PFSK-1 (cell line): ENCODE measurements around the gene SUFU.

Experiments
- FOXP2 ChIP-seq: optimal IDR thresholded peaks from 2 replicates; pipeline ENCODE3; 2011; ENCODE audit warnings: borderline replicate concordance, control low read depth, inconsistent platforms; ENCODE audit not compliant: insufficient read depth; ENCODE audit errors: extremely low read length, extremely low read depth
- POLR2AphosphoS5 ChIP-seq: IDR thresholded peaks from 2 replicates; pipeline ENCODE4 v1.6.1; 2012; ENCODE audit warnings: low read depth, mild to moderate bottlenecking, control low read depth, low read length, moderate library complexity
- SIN3A ChIP-seq: IDR thresholded peaks from 2 replicates; pipeline ENCODE4 v1.6.1; 2012; ENCODE audit warnings: mild to moderate bottlenecking, low read length, moderate library complexity, borderline replicate concordance; ENCODE audit not compliant: insufficient read depth

DNA sequence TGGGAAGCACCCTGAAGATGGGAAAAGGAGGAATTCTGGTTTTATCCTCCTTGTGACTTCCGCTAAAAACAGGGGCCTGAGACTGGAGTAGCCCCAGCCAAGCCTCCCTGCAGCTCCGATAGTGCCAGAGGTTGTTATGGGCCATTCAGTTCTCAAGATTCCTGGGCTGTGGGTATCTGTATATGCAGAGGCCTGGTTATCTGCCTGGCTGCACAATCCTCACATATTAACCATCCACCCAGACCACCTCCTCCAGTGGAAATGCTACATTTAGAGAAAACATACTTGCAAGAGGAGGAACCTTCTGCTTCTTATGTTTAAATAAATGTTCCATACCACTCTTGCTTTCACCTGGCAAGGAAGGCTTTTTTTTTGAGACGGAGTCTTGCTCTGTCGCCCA is 175.8 kb downstream of the SUFU start:
- TF ChIP-seq POLR2AphosphoS5 (no peak), SIN3A (no peak), FOXP2 (no peak)
